Gastroesophageal sphincter (tissue), 3 donors: ENCODE results near the gene PLCH2.

ENCODE experiments used
- CTCF ChIP-seq, 4 experiments: fragments of 200-600 bp in 2 of 4; fragments of 450-650 bp in 2 of 4; sonication (generic) in 1 of 4; IDR thresholded peaks; one replicate each; pipeline ENCODE4 v1.5.1; 2017 to 2019; ENCODE audit warnings: antibody characterized with exemption in 4 of 4, mild to moderate bottlenecking in 2 of 4, moderate library complexity in 2 of 4
- EP300 ChIP-seq: sonication (generic); formaldehyde crosslinking; IDR thresholded peaks from one replicate; pipeline ENCODE4 v1.6.1; 2017; ENCODE audit warnings: antibody characterized with exemption, mild to moderate bottlenecking
- POLR2AphosphoS5 ChIP-seq: sonication (generic); formaldehyde crosslinking; IDR thresholded peaks from one replicate; pipeline ENCODE4 v1.6.1; 2017; ENCODE audit warnings: antibody characterized with exemption

GRCh38 chr1:2441746-2442145 is 34.3 kb upstream of the PLCH2 start:
- TF ChIP-seq CTCF (IDR thresholded peaks at IDR 0.05) (no peak), POLR2AphosphoS5 (no peak), EP300 (no peak)
